Effector memory CD4-positive, alpha-beta T cell (primary cell): ENCODE measurements around the gene IFI27.

Experiments used
- DNase-seq, 3 donors: peaks; one replicate each; pipeline ENCODE4 v3.0.0-alpha.2; 2020
- H3K27ac ChIP-seq: 2 replicates; pipeline ENCODE4 v1.7.0; 2013; ENCODE audit warnings: mild to moderate bottlenecking, low read length, moderate library complexity; ENCODE audit not compliant: insufficient read depth, poor library complexity, severe bottlenecking
- H3K27me3 ChIP-seq: replicated peaks from 2 replicates; pipeline ENCODE4 v1.7.0; 2013; ENCODE audit warnings: mild to moderate bottlenecking, low read length; ENCODE audit not compliant: insufficient read depth, control insufficient read depth, poor library complexity, severe bottlenecking
- H3K36me3 ChIP-seq: 2 replicates; pipeline ENCODE4 v1.7.0; 2013; ENCODE audit warnings: mild to moderate bottlenecking, low read length, moderate library complexity; ENCODE audit not compliant: control insufficient read depth, insufficient read depth
- H3K4me1 ChIP-seq: 2 replicates; pipeline ENCODE4 v1.7.0; 2013; ENCODE audit warnings: low read length, mild to moderate bottlenecking; ENCODE audit not compliant: control insufficient read depth, insufficient read depth, poor library complexity, severe bottlenecking
- H3K4me3 ChIP-seq: 2 replicates; pipeline ENCODE4 v1.7.0; 2013; ENCODE audit warnings: low read length, low read depth, mild to moderate bottlenecking; ENCODE audit not compliant: insufficient read depth, poor library complexity, severe bottlenecking
- H3K9me3 ChIP-seq: 2 replicates; pipeline ENCODE4 v1.7.0; 2013; ENCODE audit warnings: mild to moderate bottlenecking, low read length, moderate library complexity; ENCODE audit not compliant: control insufficient read depth

The IFI27 gene

GRCh38 chr14:94080621-94081385 is 29.7 kb upstream of the IFI27 start, which contains the start of the genes DDX24 and IFI27L1:
Gene DDX24, minus strand, starts transcription at chr14:94081202. Its CDS starts 1,460 bp downstream, at chr14:94079742.
Gene IFI27L1, plus strand, starts transcription at chr14:94081310. Its CDS starts 15,628 bp downstream, at chr14:94096938.
- Histone ChIP-seq H3K9me3 (no peaks in the 10 kb centered on the region), H3K4me3 (peak within 1 kb of the TSS; percentile 97), H3K4me1 (peaks cover 23% of the 10 kb centered on the region), H3K36me3 (peaks cover 13% of the 10 kb centered on the region), H3K27me3 (no peaks in the 10 kb centered on the region), H3K27ac (peak within 1 kb of the TSS; percentile 96)
- DNase-seq, result peak; percentile 92 to 94 (median 94)

GRCh38 chr14:94081386-94081820 is 29.1 kb upstream of the IFI27 start:
- peak overlapping the region; percentile 97 for H3K4me3 ChIP-seq
- peaks cover 13% of the 10 kb centered on the region for H3K36me3 ChIP-seq
- peak overlapping the region; percentile 96 for H3K27ac ChIP-seq
- no peak for DNase-seq
- peaks cover 23% of the 10 kb centered on the region for H3K4me1 ChIP-seq
- H3K27me3 ChIP-seq, result no peaks in the 10 kb centered on the region
- H3K9me3 ChIP-seq, result no peaks in the 10 kb centered on the region

GRCh38 chr14:94087891-94088290 is 22.6 kb upstream of the IFI27 start:
- Histone ChIP-seq H3K27me3 (no peaks in the 10 kb centered on the region), H3K27ac (no peak overlapping the region), H3K4me1 (no peaks in the 10 kb centered on the region), H3K9me3 (no peaks in the 10 kb centered on the region), H3K36me3 (no peaks in the 10 kb centered on the region), H3K4me3 (no peak overlapping the region)
- DNase-seq, result no peak

GRCh38 chr14:94088516-94088915 is 22.0 kb upstream of the IFI27 start:
- Histone ChIP-seq H3K9me3 (no peaks in the 10 kb centered on the region), H3K4me1 (no peaks in the 10 kb centered on the region), H3K27me3 (no peaks in the 10 kb centered on the region), H3K4me3 (no peak overlapping the region), H3K27ac (no peak overlapping the region), H3K36me3 (no peaks in the 10 kb centered on the region)
- no peak for DNase-seq

GRCh38 chr14:94089479-94089878 is 21.1 kb upstream of the IFI27 start:
- Histone ChIP-seq H3K4me1 (no peaks in the 10 kb centered on the region), H3K36me3 (no peaks in the 10 kb centered on the region), H3K9me3 (no peaks in the 10 kb centered on the region), H3K4me3 (no peak overlapping the region), H3K27me3 (no peaks in the 10 kb centered on the region), H3K27ac (no peak overlapping the region)
- DNase-seq, result no peak

GRCh38 chr14:94093418-94093817 is 17.1 kb upstream of the IFI27 start:
- DNase-seq, result no peak
- Histone ChIP-seq H3K4me1 (no peaks in the 10 kb centered on the region), H3K4me3 (no peak overlapping the region)

GRCh38 chr14:94097091-94097490 is 13.4 kb upstream of the IFI27 start:
- Histone ChIP-seq H3K9me3 (no peaks in the 10 kb centered on the region), H3K36me3 (no peaks in the 10 kb centered on the region), H3K27ac (no peak overlapping the region), H3K4me1 (no peaks in the 10 kb centered on the region), H3K27me3 (no peaks in the 10 kb centered on the region), H3K4me3 (no peak overlapping the region)
- no peak for DNase-seq

More at GRCh38 chr14:94093418-94093817, 17.1 kb upstream of the IFI27 start:
- H3K27ac ChIP-seq, result no peak overlapping the region
- no peaks in the 10 kb centered on the region for H3K9me3 ChIP-seq
- H3K36me3 ChIP-seq, result no peaks in the 10 kb centered on the region
- no peaks in the 10 kb centered on the region for H3K27me3 ChIP-seq

- no peak for DNase-seq
Observed at GRCh38 chr14:94098326-94098992, 12.1 kb upstream of the IFI27 start.

GRCh38 chr14:94099006-94099405 is 11.5 kb upstream of the IFI27 start:
- Histone ChIP-seq H3K4me1 (no peaks in the 10 kb centered on the region), H3K27ac (no peak overlapping the region), H3K9me3 (no peaks in the 10 kb centered on the region), H3K4me3 (no peak overlapping the region), H3K36me3 (no peaks in the 10 kb centered on the region), H3K27me3 (no peaks in the 10 kb centered on the region)
- DNase-seq, result no peak

More at GRCh38 chr14:94098326-94098992, 12.1 kb upstream of the IFI27 start:
- no peaks in the 10 kb centered on the region for H3K36me3 ChIP-seq
- no peaks in the 10 kb centered on the region for H3K4me1 ChIP-seq
- H3K27ac ChIP-seq, result no peak overlapping the region
- H3K9me3 ChIP-seq, result no peaks in the 10 kb centered on the region
- no peak overlapping the region for H3K4me3 ChIP-seq
- no peaks in the 10 kb centered on the region for H3K27me3 ChIP-seq

- Histone ChIP-seq H3K4me1 (no peaks in the 10 kb centered on the region), H3K4me3 (no peak overlapping the region), H3K9me3 (no peaks in the 10 kb centered on the region), H3K27ac (no peak overlapping the region), H3K27me3 (no peaks in the 10 kb centered on the region), H3K36me3 (no peaks in the 10 kb centered on the region)
- no peak for DNase-seq
Observed at GRCh38 chr14:94100847-94101246, 9.7 kb upstream of the IFI27 start.
